B cell (primary cell): ENCODE measurements around the gene DVL1. TPM values are rescaled to one million over a fixed set of nuclear protein-coding genes. Genes with fewer than 3 reads are reported as not detected.
A peak's percentile ranks its signal among the peaks of the same experiment; 100 is the strongest.

ENCODE experiments used
- ATAC-seq: fragments of 200-7000 bp; cut with Tn5 transposase; one replicate; pipeline ENCODE4 v1.10.0; 2021; ENCODE audit warnings: low read depth, mild to moderate bottlenecking, moderate number of reproducible peaks, moderate library complexity
- CTCF ChIA-PET: fragments of 350-600 bp; sonication (Branson Sonifier 250); formaldehyde crosslinking; loops from one replicate; lab custom pipeline; 2021; ENCODE audit warnings: antibody characterized with exemption, inconsistent platforms; lab: Charles Lee
- POLR2A ChIA-PET: fragments of 350-600 bp; sonication (Branson Sonifier 250); formaldehyde crosslinking; loops from one replicate; lab custom pipeline; 2021; ENCODE audit warnings: antibody characterized with exemption; lab: Charles Lee
- DNase-seq: peaks from one replicate; pipeline ENCODE4 v3.0.0; 2013
- H2AFZ ChIP-seq: 2 replicates; pipeline ENCODE4 v1.6.1; 2012; ENCODE audit warnings: mild to moderate bottlenecking, low read depth, low read length; ENCODE audit not compliant: insufficient read depth, poor library complexity, severe bottlenecking
- H3K27ac ChIP-seq, 2 donors: 1 replicate in 1 of 2; 2 replicates in 1 of 2; pipeline ENCODE4 v1.5.1; 2012 to 2013; ENCODE audit warnings: low read length in 2 of 2, mild to moderate bottlenecking in 2 of 2, moderate library complexity in 1 of 2
- H3K27me3 ChIP-seq, 4 experiments: fragments of 200-600 bp in 1 of 4; sonication (generic) in 1 of 4; replicated peaks in 1 of 4; 1 replicate in 2 of 4; 2 replicates in 2 of 4; pipeline versions ENCODE4 v1.6.1 to v1.7.0; 2013 to 2016; ENCODE audit warnings: low read length in 3 of 4, mild to moderate bottlenecking in 2 of 4, mixed read lengths in 1 of 4, moderate library complexity in 1 of 4; ENCODE audit not compliant: insufficient read depth in 4 of 4, control insufficient read depth in 3 of 4; ENCODE audit errors: control extremely low read depth in 1 of 4
- H3K36me3 ChIP-seq, 2 experiments: replicated peaks in 1 of 2; 1 replicate in 1 of 2; 2 replicates in 1 of 2; pipeline versions ENCODE4 v1.6.1 to v1.7.1; 2013; ENCODE audit warnings: low read length in 1 of 2; ENCODE audit not compliant: insufficient read depth in 2 of 2, control insufficient read depth in 1 of 2; ENCODE audit errors: control extremely low read depth in 1 of 2, extremely low read depth in 1 of 2
- H3K4me1 ChIP-seq, 2 donors: fragments of 200-600 bp in 1 of 2; sonication (generic) in 1 of 2; 1 replicate in 1 of 2; 2 replicates in 1 of 2; pipeline versions ENCODE4 v1.5.1 to v1.6.1; 2013 to 2017; ENCODE audit warnings: low read length in 2 of 2; ENCODE audit not compliant: control insufficient read depth in 2 of 2, insufficient read depth in 2 of 2
- H3K4me2 ChIP-seq: replicated peaks from 2 replicates; pipeline ENCODE3; 2012; ENCODE audit warnings: mild to moderate bottlenecking, low read depth, low read length; ENCODE audit not compliant: poor library complexity, severe bottlenecking
- H3K4me3 ChIP-seq, 5 experiments: fragments of 200-600 bp in 1 of 5; sonication (generic) in 1 of 5; 1 replicate in 3 of 5; 2 replicates in 2 of 5; pipeline versions ENCODE4 v1.5.1 to v1.7.0; 2011 to 2016; ENCODE audit warnings: low read length in 4 of 5, mild to moderate bottlenecking in 4 of 5, low read depth in 2 of 5, control low read depth in 1 of 5, moderate library complexity in 1 of 5; ENCODE audit not compliant: insufficient read depth in 1 of 5; ENCODE audit errors: control extremely low read depth in 1 of 5, extremely low read depth in 1 of 5
- H3K79me2 ChIP-seq: fragments of 200-600 bp; sonication (generic); one replicate; pipeline ENCODE4 v1.6.0; 2016; ENCODE audit warnings: low read length; ENCODE audit not compliant: control insufficient read depth, insufficient read depth
- H3K9ac ChIP-seq: fragments of 200-600 bp; sonication (generic); 2 replicates; pipeline ENCODE4 v1.6.1; 2017; ENCODE audit warnings: mild to moderate bottlenecking, low read length, moderate library complexity
- H3K9me3 ChIP-seq, 3 donors: one replicate each; pipeline versions ENCODE4 v1.6.1 to v1.7.1; 2013; ENCODE audit warnings: low read length in 2 of 3; ENCODE audit not compliant: control insufficient read depth in 2 of 3, insufficient read depth in 1 of 3; ENCODE audit errors: control extremely low read depth in 1 of 3
- H4K20me1 ChIP-seq: 2 replicates; pipeline ENCODE4 v1.6.0; 2012; ENCODE audit warnings: mild to moderate bottlenecking, low read length; ENCODE audit not compliant: insufficient read depth, control insufficient read depth, poor library complexity, severe bottlenecking
- H3K27ac Mint-ChIP-seq: one replicate; pipeline ENCODE4 v1.8.0; 2021; ENCODE audit warnings: mixed read lengths
- H3K27me3 Mint-ChIP-seq: one replicate; pipeline ENCODE4 v1.8.0; 2021; ENCODE audit warnings: mixed read lengths
- H3K4me1 Mint-ChIP-seq: one replicate; pipeline ENCODE4 v1.8.0; 2021; ENCODE audit warnings: mixed read lengths
- H3K4me3 Mint-ChIP-seq: one replicate; pipeline ENCODE4 v1.8.0; 2021; ENCODE audit warnings: mixed read lengths
- H3K9me3 Mint-ChIP-seq: one replicate; pipeline ENCODE4 v1.8.0; 2022; ENCODE audit warnings: mixed read lengths; ENCODE audit not compliant: insufficient read depth
- EZH2 ChIP-seq: IDR thresholded peaks from 2 replicates; pipeline ENCODE4 v1.6.1; 2012; ENCODE audit warnings: borderline replicate concordance, low read depth, mild to moderate bottlenecking, moderate library complexity, low read length; ENCODE audit not compliant: insufficient read depth, poor library complexity, severe bottlenecking
- WGBS: methylation state at CpG from one replicate; pipeline ENCODE4 v1.1.5; 2013; ENCODE audit warnings: missing lambda C conversion rate; ENCODE audit not compliant: insufficient coverage; 5-methylcytosine and 5-hydroxymethylcytosine counted together
- intact Hi-C: fragments of 100-400 bp; cut with micrococcal nuclease; formaldehyde crosslinking; loops from one replicate; pipeline ENCODE4 v1.10.0; 2022
- polyA plus RNA-seq: library from polyadenylated mRNA; depleted of rRNA; stranded (reverse); fragments of >200 nt; gene quantifications from 2 replicates; pipeline ENCODE4 v1.2.3, GENCODE V29; 2012
- total RNA-seq, 2 donors: library from RNA; stranded (reverse); fragments of 120-200 nt in 1 of 2; gene quantifications; 1 replicate in 1 of 2; 2 replicates in 1 of 2; pipeline versions ENCODE4 v1.2.3 to v1.2.4, GENCODE V29; 2013 to 2022
- TF ChIP-seq, protein P1 (sequence below): fragments of 200-600 bp; IDR thresholded peaks from one replicate; pipeline ENCODE4 v1.8.0; 2022; ENCODE audit warnings: antibody characterized with exemption, mild to moderate bottlenecking

Gene DVL1
- total and polyA plus RNA-seq, 2 donors (not counting 1 experiment from before 2014, with no cell fraction given), result 46.1 to 53.5 TPM

DNA sequence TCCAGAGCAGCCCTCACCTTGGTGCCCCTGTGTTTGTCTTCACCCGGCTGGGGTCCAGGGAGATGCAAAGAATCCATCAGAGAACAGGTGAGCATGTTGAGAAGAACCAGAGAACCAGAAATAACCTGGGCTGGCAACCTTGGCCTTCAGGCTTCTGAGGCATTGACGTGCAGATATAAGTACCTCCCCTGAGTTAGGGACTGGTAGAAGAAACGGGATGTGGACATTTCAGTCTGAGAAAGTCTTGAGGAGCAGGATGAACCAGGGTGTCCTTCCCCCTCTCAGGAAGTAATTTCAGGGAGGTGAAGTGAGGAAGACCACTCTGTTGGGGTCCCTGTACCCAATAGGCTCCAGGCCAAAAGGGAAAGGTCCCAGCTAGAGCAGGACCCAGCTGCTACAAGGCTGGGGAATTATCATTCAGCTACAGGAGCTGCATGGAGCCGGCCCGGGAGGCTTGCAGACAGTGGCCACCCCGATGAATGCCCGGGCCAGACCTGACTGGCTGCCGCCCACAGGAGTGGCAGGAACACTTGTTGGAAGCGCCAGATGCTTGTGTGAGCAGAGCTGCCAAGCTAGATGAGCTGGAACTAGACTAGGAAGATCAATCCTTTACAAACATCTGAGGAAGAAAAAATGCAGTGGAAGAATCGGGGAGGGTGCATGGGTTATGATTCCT, 27.5 kb upstream of the DVL1 start:
- TF ChIP-seq, protein P1, sequence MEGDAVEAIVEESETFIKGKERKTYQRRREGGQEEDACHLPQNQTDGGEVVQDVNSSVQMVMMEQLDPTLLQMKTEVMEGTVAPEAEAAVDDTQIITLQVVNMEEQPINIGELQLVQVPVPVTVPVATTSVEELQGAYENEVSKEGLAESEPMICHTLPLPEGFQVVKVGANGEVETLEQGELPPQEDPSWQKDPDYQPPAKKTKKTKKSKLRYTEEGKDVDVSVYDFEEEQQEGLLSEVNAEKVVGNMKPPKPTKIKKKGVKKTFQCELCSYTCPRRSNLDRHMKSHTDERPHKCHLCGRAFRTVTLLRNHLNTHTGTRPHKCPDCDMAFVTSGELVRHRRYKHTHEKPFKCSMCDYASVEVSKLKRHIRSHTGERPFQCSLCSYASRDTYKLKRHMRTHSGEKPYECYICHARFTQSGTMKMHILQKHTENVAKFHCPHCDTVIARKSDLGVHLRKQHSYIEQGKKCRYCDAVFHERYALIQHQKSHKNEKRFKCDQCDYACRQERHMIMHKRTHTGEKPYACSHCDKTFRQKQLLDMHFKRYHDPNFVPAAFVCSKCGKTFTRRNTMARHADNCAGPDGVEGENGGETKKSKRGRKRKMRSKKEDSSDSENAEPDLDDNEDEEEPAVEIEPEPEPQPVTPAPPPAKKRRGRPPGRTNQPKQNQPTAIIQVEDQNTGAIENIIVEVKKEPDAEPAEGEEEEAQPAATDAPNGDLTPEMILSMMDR, result no peak
- no peak for TF ChIP-seq EZH2
- Histone ChIP-seq H4K20me1 (peaks cover 21% of the 10 kb centered on the region), H3K27ac (no peak overlapping the region), H3K4me2 (no peak overlapping the region), H3K9ac (no peak overlapping the region), H2AFZ (peak overlapping the region; percentile 81), H3K9me3 (peaks cover 0 to 3% (median 0%) of the 10 kb centered on the region in 3 donors), H3K27me3 (no peaks in the 10 kb centered on the region), H3K79me2 (peaks cover 27% of the 10 kb centered on the region), H3K4me1 (peaks cover 16 to 31% of the 10 kb centered on the region in 2 donors), H3K4me3 (no peak overlapping the region), H3K36me3 (peaks cover 0 to 10% of the 10 kb centered on the region in 2 experiments)
- ChIA-PET POLR2A (interaction anchor here (0.6 to 1.5 kb wide), 4 partner anchors 22 to 252 kb away, joined by 3 to 8 read pairs (median 4); partner anchors contain the start of genes CCNL2 and UBE2J2), CTCF (interaction anchor here (1.0 to 2.0 kb wide), 2 partner anchors 23 to 72 kb away, joined by 4 to 7 read pairs; no protein-coding TSS in a partner anchor)
- intact Hi-C loops, result no loop called here
- Mint-ChIP-seq H3K9me3 (no peaks in the 10 kb centered on the region), H3K4me3 (peak overlapping the region; percentile 34), H3K27me3 (no peaks in the 10 kb centered on the region), H3K27ac (peak overlapping the region; percentile 65), H3K4me1 (peaks cover 11% of the 10 kb centered on the region)
- 97% methylated on average over 8 of the region's 10 CpGs for WGBS
- DNase-seq (no peak), ATAC-seq (no peak)
